ENCODE measurements around the gene NDOR1.

Gene NDOR1

GRCh38 chr9:137200311-137201204, 4.9 kb upstream of the NDOR1 start, which contains the start of gene TPRN:
TSS of gene TPRN (minus strand) at chr9:137200741. CDS start at chr9:137200711, 30 bp downstream.
- Histone ChIP-seq H3K27me3 (ENCODE audit: control insufficient read depth in 2 of 2, insufficient read depth in 2 of 2, low read length in 2 of 2) (no peaks in the 10 kb centered on the region), H3K9ac (ENCODE audit: low read depth in 1 of 2, low read length in 2 of 2) (peak within 1 kb of the TSS; percentile 83), H3K4me1 (ENCODE audit: control insufficient read depth in 2 of 2, insufficient read depth in 2 of 2, low read length in 2 of 2) (peaks cover 58 to 59% of the 10 kb centered on the region in 2 donors), H3K9me3 (ENCODE audit: control insufficient read depth in 2 of 2, low read length in 2 of 2) (no peaks in the 10 kb centered on the region), H3K36me3 (ENCODE audit: control insufficient read depth in 2 of 2, insufficient read depth in 2 of 2, low read length in 2 of 2) (no peaks in the 10 kb centered on the region), H3K27ac (ENCODE audit: low read depth in 2 of 2, low read length in 2 of 2) (peak within 1 kb of the TSS; percentile 96 to 97), H3K4me3 (ENCODE audit: low read length in 2 of 2) (peak within 1 kb of the TSS; percentile 67 to 81)

- Histone ChIP-seq H3K4me1 (ENCODE audit: control insufficient read depth in 2 of 2, insufficient read depth in 2 of 2, low read length in 2 of 2) (peaks cover 57% of the 10 kb centered on the region in 2 donors), H3K4me3 (ENCODE audit: low read length in 2 of 2) (peak overlapping the region; percentile 67 to 81), H3K27ac (ENCODE audit: low read depth in 2 of 2, low read length in 2 of 2) (peak overlapping the region; percentile 74 to 90), H3K36me3 (ENCODE audit: control insufficient read depth in 2 of 2, insufficient read depth in 2 of 2, low read length in 2 of 2) (no peaks in the 10 kb centered on the region), H3K27me3 (ENCODE audit: control insufficient read depth in 2 of 2, insufficient read depth in 2 of 2, low read length in 2 of 2) (no peaks in the 10 kb centered on the region), H3K9me3 (ENCODE audit: control insufficient read depth in 2 of 2, low read length in 2 of 2) (no peaks in the 10 kb centered on the region), H3K9ac (ENCODE audit: low read depth in 1 of 2, low read length in 2 of 2) (peak overlapping the region; percentile 67 to 74)
Measured at GRCh38 chr9:137201205-137201868, 4.2 kb upstream of the NDOR1 start.

GRCh38 chr9:137202966-137203365, 2.5 kb upstream of the NDOR1 start:
- Histone ChIP-seq H3K9me3 (ENCODE audit: control insufficient read depth in 2 of 2, low read length in 2 of 2) (no peaks in the 10 kb centered on the region), H3K4me1 (ENCODE audit: control insufficient read depth in 2 of 2, insufficient read depth in 2 of 2, low read length in 2 of 2) (peaks cover 50 to 54% of the 10 kb centered on the region in 2 donors), H3K9ac (ENCODE audit: low read depth in 1 of 2, low read length in 2 of 2) (no peak overlapping the region), H3K4me3 (ENCODE audit: low read length in 2 of 2) (no peak overlapping the region), H3K27ac (ENCODE audit: low read depth in 2 of 2, low read length in 2 of 2) (no peak overlapping the region), H3K27me3 (ENCODE audit: control insufficient read depth in 2 of 2, insufficient read depth in 2 of 2, low read length in 2 of 2) (no peaks in the 10 kb centered on the region), H3K36me3 (ENCODE audit: control insufficient read depth in 2 of 2, insufficient read depth in 2 of 2, low read length in 2 of 2) (no peaks in the 10 kb centered on the region)

GRCh38 chr9:137204731-137205125, 772 bp upstream of the NDOR1 start:
- Histone ChIP-seq H3K4me1 (ENCODE audit: control insufficient read depth in 2 of 2, insufficient read depth in 2 of 2, low read length in 2 of 2) (peaks cover 37 to 38% of the 10 kb centered on the region in 2 donors), H3K36me3 (ENCODE audit: control insufficient read depth in 2 of 2, insufficient read depth in 2 of 2, low read length in 2 of 2) (no peaks in the 10 kb centered on the region), H3K27ac (ENCODE audit: low read depth in 2 of 2, low read length in 2 of 2) (peak overlapping the region; percentile 55 to 83), H3K27me3 (ENCODE audit: control insufficient read depth in 2 of 2, insufficient read depth in 2 of 2, low read length in 2 of 2) (no peaks in the 10 kb centered on the region), H3K9ac (ENCODE audit: low read depth in 1 of 2, low read length in 2 of 2) (peak overlapping the region; percentile 86 to 88), H3K9me3 (ENCODE audit: control insufficient read depth in 2 of 2, low read length in 2 of 2) (no peaks in the 10 kb centered on the region), H3K4me3 (ENCODE audit: low read length in 2 of 2) (peak overlapping the region; percentile 90 to 98)

GRCh38 chr9:137206602-137207001, 1.1 kb downstream of the NDOR1 start:
- peak overlapping the region; percentile 90 to 98 for H3K4me3 ChIP-seq (ENCODE audit: low read length in 2 of 2)
- no peaks in the 10 kb centered on the region for H3K9me3 ChIP-seq (ENCODE audit: control insufficient read depth in 2 of 2, low read length in 2 of 2)
- no peaks in the 10 kb centered on the region for H3K36me3 ChIP-seq (ENCODE audit: control insufficient read depth in 2 of 2, insufficient read depth in 2 of 2, low read length in 2 of 2)
- peak overlapping the region in 1 of 2 donors; percentile 93 for H3K9ac ChIP-seq (ENCODE audit: low read depth in 1 of 2, low read length in 2 of 2)
- H3K4me1 ChIP-seq (ENCODE audit: control insufficient read depth in 2 of 2, insufficient read depth in 2 of 2, low read length in 2 of 2) = peaks cover 31 to 32% of the 10 kb centered on the region in 2 donors
- no peak overlapping the region for H3K27ac ChIP-seq (ENCODE audit: low read depth in 2 of 2, low read length in 2 of 2)
- no peaks in the 10 kb centered on the region for H3K27me3 ChIP-seq (ENCODE audit: control insufficient read depth in 2 of 2, insufficient read depth in 2 of 2, low read length in 2 of 2)

GRCh38 chr9:137211532-137211931, 6.0 kb downstream of the NDOR1 start:
- H3K36me3 ChIP-seq (ENCODE audit: control insufficient read depth in 2 of 2, insufficient read depth in 2 of 2, low read length in 2 of 2) = no peaks in the 10 kb centered on the region

GRCh38 chr9:137212520-137212919, 7.0 kb downstream of the NDOR1 start:
- Histone ChIP-seq H3K9me3 (ENCODE audit: control insufficient read depth in 2 of 2, low read length in 2 of 2) (no peaks in the 10 kb centered on the region), H3K4me3 (ENCODE audit: low read length in 2 of 2) (no peak overlapping the region), H3K36me3 (ENCODE audit: control insufficient read depth in 2 of 2, insufficient read depth in 2 of 2, low read length in 2 of 2) (no peaks in the 10 kb centered on the region), H3K9ac (ENCODE audit: low read depth in 1 of 2, low read length in 2 of 2) (no peak overlapping the region), H3K27ac (ENCODE audit: low read depth in 2 of 2, low read length in 2 of 2) (no peak overlapping the region), H3K27me3 (ENCODE audit: control insufficient read depth in 2 of 2, insufficient read depth in 2 of 2, low read length in 2 of 2) (no peaks in the 10 kb centered on the region), H3K4me1 (ENCODE audit: control insufficient read depth in 2 of 2, insufficient read depth in 2 of 2, low read length in 2 of 2) (peaks cover 3 to 7% of the 10 kb centered on the region in 2 donors)

More at GRCh38 chr9:137211532-137211931, 6.0 kb downstream of the NDOR1 start:
- no peak overlapping the region for H3K9ac ChIP-seq (ENCODE audit: low read depth in 1 of 2, low read length in 2 of 2)
- peaks cover 3 to 6% of the 10 kb centered on the region in 2 donors for H3K4me1 ChIP-seq (ENCODE audit: control insufficient read depth in 2 of 2, insufficient read depth in 2 of 2, low read length in 2 of 2)
- H3K27me3 ChIP-seq (ENCODE audit: control insufficient read depth in 2 of 2, insufficient read depth in 2 of 2, low read length in 2 of 2) = no peaks in the 10 kb centered on the region
- no peak overlapping the region for H3K27ac ChIP-seq (ENCODE audit: low read depth in 2 of 2, low read length in 2 of 2)
- H3K4me3 ChIP-seq (ENCODE audit: low read length in 2 of 2) = no peak overlapping the region
- no peaks in the 10 kb centered on the region for H3K9me3 ChIP-seq (ENCODE audit: control insufficient read depth in 2 of 2, low read length in 2 of 2)

GRCh38 chr9:137213160-137214060, 7.9 kb downstream of the NDOR1 start:
- Histone ChIP-seq H3K9me3 (ENCODE audit: control insufficient read depth in 2 of 2, low read length in 2 of 2) (no peaks in the 10 kb centered on the region), H3K9ac (ENCODE audit: low read depth in 1 of 2, low read length in 2 of 2) (no peak overlapping the region), H3K4me3 (ENCODE audit: low read length in 2 of 2) (no peak overlapping the region), H3K36me3 (ENCODE audit: control insufficient read depth in 2 of 2, insufficient read depth in 2 of 2, low read length in 2 of 2) (no peaks in the 10 kb centered on the region), H3K27ac (ENCODE audit: low read depth in 2 of 2, low read length in 2 of 2) (no peak overlapping the region), H3K4me1 (ENCODE audit: control insufficient read depth in 2 of 2, insufficient read depth in 2 of 2, low read length in 2 of 2) (peaks cover 10 to 16% of the 10 kb centered on the region in 2 donors), H3K27me3 (ENCODE audit: control insufficient read depth in 2 of 2, insufficient read depth in 2 of 2, low read length in 2 of 2) (no peaks in the 10 kb centered on the region)

GRCh38 chr9:137214620-137215019, 9.1 kb downstream of the NDOR1 start:
- H3K27me3 ChIP-seq (ENCODE audit: control insufficient read depth in 2 of 2, insufficient read depth in 2 of 2, low read length in 2 of 2) = no peaks in the 10 kb centered on the region
- H3K4me3 ChIP-seq (ENCODE audit: low read length in 2 of 2) = no peak overlapping the region
- H3K36me3 ChIP-seq (ENCODE audit: control insufficient read depth in 2 of 2, insufficient read depth in 2 of 2, low read length in 2 of 2) = no peaks in the 10 kb centered on the region
- no peaks in the 10 kb centered on the region for H3K9me3 ChIP-seq (ENCODE audit: control insufficient read depth in 2 of 2, low read length in 2 of 2)
- no peak overlapping the region for H3K9ac ChIP-seq (ENCODE audit: low read depth in 1 of 2, low read length in 2 of 2)
- no peak overlapping the region for H3K27ac ChIP-seq (ENCODE audit: low read depth in 2 of 2, low read length in 2 of 2)
- peaks cover 17 to 22% of the 10 kb centered on the region in 2 donors for H3K4me1 ChIP-seq (ENCODE audit: control insufficient read depth in 2 of 2, insufficient read depth in 2 of 2, low read length in 2 of 2)
